Measurements from ENCODE around the gene FNDC3A. TPM values are rescaled to one million over a fixed set of nuclear protein-coding genes. Genes with fewer than 3 reads are reported as not detected.
A peak's percentile ranks its signal among the peaks of the same experiment; 100 is the strongest.

FNDC3A gene
- polyA plus RNA-seq, 4 donors: 68.6 to 90.3 (median 76.5) TPM

- peak in 2 of 4 donors; percentile 10 to 13 for DNase-seq (ENCODE audit: low read depth in 4 of 4, low spot score in 2 of 4)
These were observed 271.3 kb downstream of the FNDC3A start for GRCh38 chr13:49246850-49247642.

GRCh38 chr13:49247643-49248621 is 272.2 kb downstream of the FNDC3A start, which contains the start of gene CDADC1:
Gene CDADC1, plus strand, starts transcription at chr13:49247925. Its CDS starts 113 bp downstream, at chr13:49248038.
- peak; percentile 90 to 98 (median 94) for DNase-seq (ENCODE audit: low read depth in 4 of 4, low spot score in 2 of 4)

GRCh38 chr13:49248622-49249002 is 272.9 kb downstream of the FNDC3A start:
- no peak for DNase-seq (ENCODE audit: low read depth in 4 of 4, low spot score in 2 of 4)

GRCh38 chr13:49251326-49251725 is 275.6 kb downstream of the FNDC3A start:
- no peak for DNase-seq (ENCODE audit: low read depth in 4 of 4, low spot score in 2 of 4)

GRCh38 chr13:49253310-49253709 is 277.6 kb downstream of the FNDC3A start:
- DNase-seq (ENCODE audit: low read depth in 4 of 4, low spot score in 2 of 4): no peak

GRCh38 chr13:49254007-49254406 is 278.3 kb downstream of the FNDC3A start:
- no peak for DNase-seq (ENCODE audit: low read depth in 4 of 4, low spot score in 2 of 4)

GRCh38 chr13:49256841-49257240 is 281.1 kb downstream of the FNDC3A start:
- DNase-seq (ENCODE audit: low read depth in 4 of 4, low spot score in 2 of 4): no peak

DNA sequence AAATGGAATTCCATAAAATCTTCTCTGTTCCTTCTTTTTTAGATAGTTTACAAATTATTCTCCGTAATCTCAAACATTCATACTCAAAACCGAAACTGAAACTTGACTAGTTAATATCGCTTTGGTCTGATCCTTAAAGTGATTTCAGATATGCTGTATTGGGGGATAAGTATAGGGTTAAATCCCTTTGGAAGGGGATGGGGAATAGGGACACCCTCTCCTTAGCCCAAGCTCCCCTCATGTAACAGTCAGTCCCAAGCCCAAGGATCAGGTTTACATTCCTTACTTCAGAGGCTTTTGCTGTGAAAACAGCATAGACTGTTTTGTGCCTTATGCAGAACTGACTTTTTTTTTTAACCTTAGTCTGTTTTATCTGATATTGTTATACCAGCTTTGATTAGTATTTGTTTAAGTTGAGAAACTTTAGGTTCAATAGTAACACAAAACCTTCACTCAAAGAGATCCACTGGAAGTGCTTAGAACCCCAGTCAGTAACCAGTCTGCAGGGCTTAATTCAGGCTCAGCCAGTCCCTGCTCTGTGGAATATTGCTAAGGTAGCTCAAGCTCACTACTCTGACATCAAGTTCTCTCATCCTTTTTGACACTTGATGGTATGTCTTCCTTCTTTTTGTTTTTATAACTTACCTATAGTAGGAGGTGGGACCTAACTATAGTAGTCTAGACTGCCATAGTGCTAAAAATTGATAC is 282.5 kb downstream of the FNDC3A start:
- DNase-seq (ENCODE audit: low read depth in 4 of 4, low spot score in 2 of 4): no peak

Other genes with a start within 250 kb of the FNDC3A start
- under 1 TPM in 3 of 4 donors, not detected in 1; 0.14 to 0.30 (median 0.23) TPM for gene MLNR, start 244.4 kb downstream of the FNDC3A start, polyA plus RNA-seq (ENCODE audit: insufficient read length in 4 of 4)

Data from left renal cortex interstitium (tissue), 4 donors.